Dendritic cell treated with granulocyte-macrophage colony-stimulating factor and Interleukin-4, amounts not matched to agents 40 ng/mL and 50 ng/mL, for 4 days (primary cell): ENCODE measurements around the gene CCDC148.

Source experiments
- H3K27ac Mint-ChIP-seq: one replicate; pipeline ENCODE4 v1.8.0; 2022; ENCODE audit warnings: mild to moderate bottlenecking, mixed read lengths
- H3K27me3 Mint-ChIP-seq: one replicate; pipeline ENCODE4 v1.8.0; 2022; ENCODE audit warnings: mild to moderate bottlenecking, mixed read lengths
- H3K36me3 Mint-ChIP-seq: one replicate; pipeline ENCODE4 v1.8.0; 2022; ENCODE audit warnings: low read depth, mixed read lengths
- H3K4me1 Mint-ChIP-seq: one replicate; pipeline ENCODE4 v1.8.0; 2022; ENCODE audit warnings: low read depth, mixed read lengths
- H3K4me3 Mint-ChIP-seq: one replicate; pipeline ENCODE4 v1.8.0; 2022; ENCODE audit warnings: mild to moderate bottlenecking, moderate library complexity, mixed read lengths
- H3K9me3 Mint-ChIP-seq: one replicate; pipeline ENCODE4 v1.8.0; 2022; ENCODE audit warnings: mixed read lengths
- intact Hi-C: fragments of 100-400 bp; cut with micrococcal nuclease; formaldehyde crosslinking; loops from one replicate; pipeline ENCODE4 v1.15.0; 2022

CCDC148 gene

DNA sequence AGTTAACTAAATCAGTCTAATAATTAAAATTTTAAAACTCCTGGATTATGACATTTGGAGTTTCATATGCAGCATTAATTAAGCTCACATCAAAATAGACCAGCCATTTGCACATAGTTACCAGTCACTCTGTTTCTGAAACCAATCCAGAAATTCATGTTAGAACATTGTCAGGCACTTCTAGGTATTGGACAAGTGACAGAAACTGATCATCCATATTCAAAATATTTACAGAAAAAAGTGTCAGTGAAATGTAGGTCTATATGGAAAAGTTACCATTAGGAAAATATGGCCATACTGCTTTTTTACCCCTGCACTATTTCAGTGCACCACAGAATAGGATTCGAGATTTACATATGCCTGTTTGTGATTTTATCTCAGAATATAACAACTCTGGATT, 321.5 kb downstream of the CCDC148 start:
- H3K27ac Mint-ChIP-seq, result no peak overlapping the region
- H3K9me3 Mint-ChIP-seq, result no peaks in the 10 kb centered on the region
- H3K4me1 Mint-ChIP-seq, result peaks cover 12% of the 10 kb centered on the region
- no peak overlapping the region for H3K4me3 Mint-ChIP-seq
- H3K36me3 Mint-ChIP-seq, result no peaks in the 10 kb centered on the region
- intact Hi-C loops, result no loop called here
- no peaks in the 10 kb centered on the region for H3K27me3 Mint-ChIP-seq

DNA sequence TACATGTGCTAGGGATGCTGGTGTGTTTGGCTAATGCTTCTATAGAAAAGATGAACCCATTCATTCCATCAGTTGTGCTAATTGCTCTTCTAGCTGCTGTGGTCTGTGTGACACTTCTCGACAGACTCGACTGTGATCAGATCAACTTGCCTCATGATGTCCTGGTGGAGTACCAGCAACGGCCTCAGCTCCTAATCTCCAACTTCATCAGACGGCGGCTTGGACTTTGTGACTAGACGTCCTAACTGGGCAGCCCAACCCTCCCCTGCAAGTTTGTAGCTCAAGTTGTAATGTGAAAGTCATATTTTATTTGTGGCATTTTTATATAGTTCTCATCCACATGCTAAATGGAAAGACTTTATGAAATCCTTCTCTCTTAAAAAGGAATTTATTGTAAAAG, 321.9 kb downstream of the CCDC148 start:
- H3K27me3 Mint-ChIP-seq, result no peaks in the 10 kb centered on the region
- intact Hi-C loops, result no loop called here
- H3K9me3 Mint-ChIP-seq, result no peaks in the 10 kb centered on the region
- no peaks in the 10 kb centered on the region for H3K36me3 Mint-ChIP-seq
- no peak overlapping the region for H3K4me3 Mint-ChIP-seq
- no peak overlapping the region for H3K27ac Mint-ChIP-seq
- H3K4me1 Mint-ChIP-seq, result peaks cover 9% of the 10 kb centered on the region

DNA sequence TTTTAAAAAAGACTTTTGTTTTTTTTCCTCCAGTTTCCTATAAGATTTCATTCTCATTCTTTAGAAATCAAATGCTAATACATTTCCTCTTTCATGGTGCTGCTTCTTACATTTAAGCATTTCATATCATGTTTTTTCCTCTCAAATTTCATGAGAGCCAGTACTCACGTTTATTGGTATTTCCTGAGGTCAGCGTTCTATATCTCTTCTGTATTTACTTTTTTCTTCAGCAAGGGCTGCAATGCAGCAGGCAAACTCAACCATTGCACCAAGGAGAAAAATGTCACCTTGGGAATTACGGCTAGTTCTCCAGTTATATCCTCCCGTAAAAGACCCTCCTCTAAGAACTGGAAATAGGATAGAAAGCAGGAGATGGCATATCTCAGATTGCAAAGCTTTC, 322.5 kb downstream of the CCDC148 start:
- Mint-ChIP-seq H3K27ac (no peak overlapping the region), H3K9me3 (no peaks in the 10 kb centered on the region), H3K4me1 (peaks cover 7% of the 10 kb centered on the region), H3K27me3 (no peaks in the 10 kb centered on the region), H3K4me3 (no peak overlapping the region), H3K36me3 (no peaks in the 10 kb centered on the region)
- intact Hi-C loops, result no loop called here

DNA sequence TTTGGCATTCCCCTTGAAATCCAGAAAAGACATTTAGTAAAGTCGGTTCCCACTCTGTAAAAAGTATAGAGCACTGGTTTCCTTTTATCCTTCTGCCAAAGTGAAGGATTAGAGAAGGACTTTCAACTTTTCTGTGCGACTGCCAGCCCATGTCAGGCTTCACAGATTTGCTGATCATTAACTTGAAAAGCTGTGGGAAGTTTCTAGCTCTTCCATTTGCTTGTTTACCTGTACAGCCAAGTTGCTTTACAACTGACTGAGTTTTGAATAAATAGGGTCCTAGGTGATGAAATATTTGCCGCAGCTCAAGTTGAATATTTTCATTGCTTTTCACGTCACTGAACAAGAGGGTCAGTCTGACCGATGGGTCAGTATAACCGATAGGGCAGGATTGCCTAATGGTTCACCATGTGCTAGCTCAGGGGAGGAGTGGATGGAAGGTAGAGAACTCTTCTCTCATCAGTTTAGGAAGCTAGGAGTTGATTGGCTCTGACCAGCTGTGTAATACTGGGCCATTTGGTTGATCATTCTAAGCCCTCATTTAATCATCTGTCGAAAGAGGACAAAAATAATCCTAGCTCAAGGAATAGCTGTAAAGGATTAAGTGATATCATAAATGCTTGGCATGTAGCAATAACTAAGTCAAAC, 324.5 kb downstream of the CCDC148 start:
- H3K9me3 Mint-ChIP-seq, result no peaks in the 10 kb centered on the region
- H3K27me3 Mint-ChIP-seq, result no peaks in the 10 kb centered on the region
- H3K4me1 Mint-ChIP-seq, result peaks cover 7% of the 10 kb centered on the region
- H3K4me3 Mint-ChIP-seq, result no peak overlapping the region
- intact Hi-C loops, result no loop called here
- H3K36me3 Mint-ChIP-seq, result no peaks in the 10 kb centered on the region
- no peak overlapping the region for H3K27ac Mint-ChIP-seq

DNA sequence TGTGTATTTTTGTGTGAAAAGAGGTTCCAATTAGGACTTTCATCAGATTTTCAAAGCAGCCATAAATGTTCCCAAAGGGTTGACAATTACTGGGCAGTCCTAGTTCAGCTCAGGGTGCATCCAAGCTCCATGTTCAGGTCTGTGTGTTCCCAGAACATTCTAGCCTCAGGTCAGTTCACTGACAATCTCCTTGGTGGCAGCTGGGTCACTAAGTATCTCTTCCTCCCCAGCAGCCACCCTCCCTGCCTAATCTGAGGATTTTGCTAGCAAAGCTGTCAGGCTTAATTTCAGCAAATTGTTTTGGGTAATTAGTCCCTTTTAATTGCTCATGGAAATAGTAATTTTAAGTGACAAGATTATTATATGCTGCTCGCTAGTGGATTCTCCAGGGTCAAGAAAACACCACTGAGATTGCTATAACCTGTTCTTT, 325.1 kb downstream of the CCDC148 start:
- intact Hi-C loops, result no loop called here
- H3K4me3 Mint-ChIP-seq, result no peak overlapping the region
- H3K36me3 Mint-ChIP-seq, result no peaks in the 10 kb centered on the region
- H3K9me3 Mint-ChIP-seq, result no peaks in the 10 kb centered on the region
- peaks cover 7% of the 10 kb centered on the region for H3K4me1 Mint-ChIP-seq
- no peak overlapping the region for H3K27ac Mint-ChIP-seq
- no peaks in the 10 kb centered on the region for H3K27me3 Mint-ChIP-seq

DNA sequence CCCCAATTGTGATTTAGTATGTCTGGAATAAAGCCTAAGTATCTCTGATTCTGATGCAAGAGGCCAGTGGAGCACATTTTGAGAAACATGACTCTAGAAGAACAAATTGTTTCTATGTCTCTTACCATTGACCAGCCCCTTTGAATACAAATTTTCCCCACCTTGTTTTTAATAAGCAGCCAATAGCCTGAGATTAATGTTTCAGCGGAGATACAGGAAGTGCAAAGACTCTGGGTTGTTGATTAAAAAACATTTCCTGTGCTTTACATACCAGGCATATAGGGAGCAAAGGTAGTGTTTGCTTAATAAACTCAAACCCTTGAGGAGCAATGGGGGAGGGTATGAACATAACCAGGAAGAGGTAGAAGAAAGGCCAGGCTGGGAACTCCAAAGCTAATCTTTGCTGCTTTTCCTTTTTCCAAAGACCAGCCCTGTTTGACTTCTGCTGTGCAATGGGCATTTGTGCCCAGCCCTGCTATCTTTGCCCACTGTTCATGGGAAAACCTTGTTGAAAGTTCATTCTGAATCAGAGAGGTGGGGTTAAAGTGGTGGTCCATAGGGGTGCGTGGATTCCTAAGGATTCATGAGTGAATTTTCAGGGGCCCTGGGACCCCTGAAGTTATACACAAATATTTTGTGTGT, 325.6 kb downstream of the CCDC148 start:
- no peaks in the 10 kb centered on the region for H3K36me3 Mint-ChIP-seq
- H3K27ac Mint-ChIP-seq, result no peak overlapping the region
- intact Hi-C loops, result no loop called here
- H3K4me1 Mint-ChIP-seq, result peaks cover 7% of the 10 kb centered on the region
- H3K9me3 Mint-ChIP-seq, result no peaks in the 10 kb centered on the region
- H3K4me3 Mint-ChIP-seq, result no peak overlapping the region
- no peaks in the 10 kb centered on the region for H3K27me3 Mint-ChIP-seq

DNA sequence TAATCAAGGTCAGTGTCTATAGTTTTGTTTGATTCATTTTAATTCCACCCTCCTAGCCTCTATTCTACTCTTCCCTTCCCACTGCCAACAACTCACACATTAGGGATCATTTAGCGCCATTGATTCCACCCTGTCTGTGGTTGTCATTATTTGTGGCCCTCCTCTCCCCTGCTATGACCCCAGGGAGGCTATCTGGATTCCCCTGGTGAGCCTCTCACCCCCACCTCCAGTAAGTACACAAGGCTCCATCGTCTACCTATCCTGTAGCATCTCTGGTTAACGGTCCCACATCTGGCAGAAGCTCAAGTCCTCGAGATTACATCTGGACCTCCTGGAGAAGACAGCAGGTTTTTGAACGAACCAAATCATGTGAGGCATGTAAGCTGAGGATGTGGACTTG, 327.5 kb downstream of the CCDC148 start:
- H3K27ac Mint-ChIP-seq, result no peak overlapping the region
- no peaks in the 10 kb centered on the region for H3K9me3 Mint-ChIP-seq
- intact Hi-C loops, result no loop called here
- no peak overlapping the region for H3K4me3 Mint-ChIP-seq
- H3K4me1 Mint-ChIP-seq, result peaks cover 5% of the 10 kb centered on the region
- no peaks in the 10 kb centered on the region for H3K36me3 Mint-ChIP-seq
- no peaks in the 10 kb centered on the region for H3K27me3 Mint-ChIP-seq

DNA sequence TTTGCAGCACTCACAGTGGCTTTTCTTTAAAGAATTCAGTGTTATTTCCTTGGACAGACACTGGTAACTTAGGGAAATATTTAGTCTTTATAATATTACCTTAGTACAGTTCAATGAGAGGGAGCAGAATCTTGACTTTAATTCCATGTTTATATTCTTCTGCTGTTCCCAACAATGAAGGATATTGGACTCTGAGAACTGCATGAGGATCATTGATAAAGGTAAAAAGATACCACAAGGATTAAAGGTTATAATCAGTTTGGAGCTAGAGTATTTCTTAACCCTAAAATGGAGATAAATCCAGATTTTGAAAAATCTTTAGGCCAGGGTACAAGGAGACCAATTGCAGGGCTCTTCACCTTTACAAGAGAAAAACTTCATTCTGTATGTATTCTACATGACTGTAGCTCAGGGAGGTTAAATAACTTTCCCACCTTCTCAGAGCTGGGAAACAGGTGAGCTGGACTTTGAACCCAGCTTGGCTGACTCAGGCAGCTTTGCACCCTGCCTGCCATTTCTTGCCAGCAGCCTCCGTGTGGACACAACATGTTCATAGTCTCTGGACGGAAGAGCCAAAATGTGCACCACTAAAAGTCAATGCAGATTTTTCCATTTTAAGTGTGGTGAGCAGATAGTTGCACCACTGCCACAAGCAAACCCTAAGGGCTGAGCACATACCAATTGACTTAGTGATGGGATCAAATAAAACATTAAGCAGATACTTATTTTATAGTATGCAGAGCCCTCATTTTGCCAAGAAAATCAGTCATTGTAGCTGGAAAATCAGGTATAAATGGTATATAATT, 328.2 kb downstream of the CCDC148 start:
- H3K36me3 Mint-ChIP-seq, result no peaks in the 10 kb centered on the region
- H3K4me1 Mint-ChIP-seq, result no peaks in the 10 kb centered on the region
- H3K9me3 Mint-ChIP-seq, result no peaks in the 10 kb centered on the region
- intact Hi-C loops, result no loop called here
- H3K27ac Mint-ChIP-seq, result no peak overlapping the region
- no peaks in the 10 kb centered on the region for H3K27me3 Mint-ChIP-seq
- H3K4me3 Mint-ChIP-seq, result no peak overlapping the region

DNA sequence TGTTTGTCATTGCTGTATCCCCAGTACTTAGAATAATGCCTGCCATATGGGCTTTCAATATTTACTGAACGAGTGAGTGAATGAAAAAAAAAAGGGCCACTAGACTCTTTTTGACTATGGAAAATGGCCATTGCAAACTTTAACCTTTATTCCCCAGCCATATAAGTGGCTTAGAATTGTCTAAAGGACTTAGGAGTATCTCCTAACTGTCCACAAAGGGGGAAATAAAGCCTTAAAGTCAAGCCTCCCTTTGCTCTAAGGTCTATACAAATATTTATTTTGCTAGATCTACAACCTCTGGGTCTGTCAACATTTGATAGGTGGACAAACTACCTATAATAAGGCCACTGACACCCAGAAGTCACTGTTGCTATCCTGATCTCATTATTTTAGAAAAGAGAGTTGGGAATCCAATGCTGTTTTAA, 329.2 kb downstream of the CCDC148 start:
- no peaks in the 10 kb centered on the region for H3K36me3 Mint-ChIP-seq
- intact Hi-C loops, result no loop called here
- no peaks in the 10 kb centered on the region for H3K9me3 Mint-ChIP-seq
- no peak overlapping the region for H3K27ac Mint-ChIP-seq
- no peaks in the 10 kb centered on the region for H3K4me1 Mint-ChIP-seq
- no peak overlapping the region for H3K4me3 Mint-ChIP-seq
- no peaks in the 10 kb centered on the region for H3K27me3 Mint-ChIP-seq

DNA sequence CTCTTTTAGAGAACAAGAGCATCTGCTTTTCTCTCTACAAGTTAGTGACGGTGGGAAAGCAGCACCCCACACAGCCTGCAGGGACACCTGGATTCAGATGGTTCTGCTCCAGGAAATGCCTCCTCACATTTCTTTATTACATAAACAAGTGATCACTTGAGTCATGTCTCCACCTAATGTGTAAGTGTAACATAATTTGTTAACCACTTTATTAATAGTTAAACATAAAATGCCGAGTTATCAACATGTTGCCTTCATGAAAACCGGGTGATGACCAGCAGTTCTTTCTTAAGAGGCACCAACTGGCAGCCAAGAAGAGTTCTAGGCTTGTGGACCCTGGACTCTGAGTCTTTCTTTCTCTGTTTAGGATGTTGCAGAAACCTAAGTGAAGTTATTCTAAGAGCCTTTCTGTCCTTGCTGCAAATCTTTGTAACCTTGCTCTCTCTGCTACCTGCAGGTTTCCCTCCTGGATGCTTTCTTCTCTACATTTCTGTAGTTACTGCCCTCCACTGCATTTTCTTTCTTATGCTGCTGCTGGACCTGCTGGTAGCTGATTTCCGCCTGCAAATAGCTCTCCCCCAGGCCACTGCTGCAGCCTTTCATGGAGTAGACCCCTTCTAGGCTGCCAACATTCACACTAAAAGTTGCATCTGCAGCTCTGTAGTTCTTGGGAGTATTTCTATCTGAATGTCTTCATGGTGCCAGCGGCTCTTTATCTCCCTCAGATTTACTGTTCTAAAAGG, 330.6 kb downstream of the CCDC148 start:
- Mint-ChIP-seq H3K9me3 (no peaks in the 10 kb centered on the region), H3K27me3 (no peaks in the 10 kb centered on the region), H3K36me3 (no peaks in the 10 kb centered on the region), H3K27ac (no peak overlapping the region), H3K4me1 (peaks cover under 1% of the 10 kb centered on the region), H3K4me3 (no peak overlapping the region)
- intact Hi-C loops, result no loop called here

DNA sequence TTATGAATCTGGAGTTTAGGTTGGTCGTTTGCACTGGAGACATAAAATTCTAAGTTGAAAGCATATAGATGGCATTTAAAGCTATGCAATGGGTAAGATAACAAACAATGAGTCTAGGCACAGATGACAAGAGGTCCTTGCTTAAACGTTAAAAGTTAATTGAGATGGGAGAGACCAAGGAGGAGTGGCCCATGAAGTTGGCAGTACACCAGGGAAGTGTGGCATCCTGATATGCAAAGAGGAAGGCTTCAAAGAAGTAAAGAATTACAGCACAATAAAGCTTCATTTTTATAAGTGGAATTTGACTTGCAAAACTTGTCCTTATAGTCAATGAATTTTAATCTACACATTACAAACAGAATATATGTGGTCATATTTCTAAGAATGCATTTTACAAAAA, 331.7 kb downstream of the CCDC148 start:
- Mint-ChIP-seq H3K4me3 (no peak overlapping the region), H3K4me1 (peaks cover 5% of the 10 kb centered on the region), H3K27me3 (no peaks in the 10 kb centered on the region), H3K9me3 (no peaks in the 10 kb centered on the region), H3K36me3 (no peaks in the 10 kb centered on the region), H3K27ac (no peak overlapping the region)
- intact Hi-C loops, result no loop called here
